SU-DHL-6 (cell line): Measurements from ENCODE around the gene SEPHS1.

Experiments used
- EZH2phosphoT487 ChIP-seq: fragments of 200-600 bp; sonication (generic), shearing (Covaris generic); conservative IDR thresholded peaks from 2 replicates; pipeline ENCODE4 v1.6.1; 2018; ENCODE audit warnings: mild to moderate bottlenecking, antibody characterized with exemption, low read length, moderate library complexity, mixed read lengths
- TF ChIP-seq, protein P1 (sequence below): fragments of 200-600 bp; sonication (generic); IDR thresholded peaks from one replicate; pipeline ENCODE4 v1.5.1; 2017; ENCODE audit warnings: antibody characterized with exemption, mild to moderate bottlenecking, low read length, moderate library complexity; ENCODE audit not compliant: insufficient read depth, poor library complexity, severe bottlenecking

DNA sequence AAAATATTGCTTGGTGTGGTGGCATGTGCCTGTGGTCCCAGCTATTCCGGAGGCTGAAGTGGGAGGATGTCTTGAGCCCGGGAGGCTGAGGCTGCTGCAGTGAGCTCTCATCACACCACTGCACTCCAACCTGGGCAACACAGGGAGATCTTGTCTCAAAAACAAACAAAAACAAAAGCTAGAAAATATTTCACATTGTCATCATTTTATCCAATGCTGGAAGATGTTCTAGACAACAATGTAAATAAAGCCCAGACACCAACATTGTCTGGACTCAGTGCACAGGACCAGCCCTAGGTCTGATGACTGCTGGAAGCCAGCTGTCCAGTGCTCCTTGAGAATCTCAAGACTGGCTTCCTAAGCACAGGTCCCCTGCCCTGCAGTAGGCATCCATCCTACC, 13.5 kb downstream of the SEPHS1 start:
- TF ChIP-seq, protein P1, sequence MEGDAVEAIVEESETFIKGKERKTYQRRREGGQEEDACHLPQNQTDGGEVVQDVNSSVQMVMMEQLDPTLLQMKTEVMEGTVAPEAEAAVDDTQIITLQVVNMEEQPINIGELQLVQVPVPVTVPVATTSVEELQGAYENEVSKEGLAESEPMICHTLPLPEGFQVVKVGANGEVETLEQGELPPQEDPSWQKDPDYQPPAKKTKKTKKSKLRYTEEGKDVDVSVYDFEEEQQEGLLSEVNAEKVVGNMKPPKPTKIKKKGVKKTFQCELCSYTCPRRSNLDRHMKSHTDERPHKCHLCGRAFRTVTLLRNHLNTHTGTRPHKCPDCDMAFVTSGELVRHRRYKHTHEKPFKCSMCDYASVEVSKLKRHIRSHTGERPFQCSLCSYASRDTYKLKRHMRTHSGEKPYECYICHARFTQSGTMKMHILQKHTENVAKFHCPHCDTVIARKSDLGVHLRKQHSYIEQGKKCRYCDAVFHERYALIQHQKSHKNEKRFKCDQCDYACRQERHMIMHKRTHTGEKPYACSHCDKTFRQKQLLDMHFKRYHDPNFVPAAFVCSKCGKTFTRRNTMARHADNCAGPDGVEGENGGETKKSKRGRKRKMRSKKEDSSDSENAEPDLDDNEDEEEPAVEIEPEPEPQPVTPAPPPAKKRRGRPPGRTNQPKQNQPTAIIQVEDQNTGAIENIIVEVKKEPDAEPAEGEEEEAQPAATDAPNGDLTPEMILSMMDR, result no peak
- no peak for TF ChIP-seq EZH2phosphoT487
